Breast epithelium (tissue), 3 donors: Measurements from ENCODE around the gene ZIM2.

Experiments
- CTCF ChIP-seq, 3 donors: fragments of 450-650 bp; IDR thresholded peaks; one replicate each; pipeline ENCODE4 v1.5.1; 2016 to 2017; ENCODE audit warnings: antibody characterized with exemption in 3 of 3, mild to moderate bottlenecking in 3 of 3, moderate library complexity in 3 of 3
- POLR2A ChIP-seq: fragments of 450-650 bp; IDR thresholded peaks from one replicate; pipeline ENCODE4 v1.6.1; 2016; ENCODE audit warnings: antibody characterized with exemption, mild to moderate bottlenecking, moderate library complexity
- POLR2AphosphoS5 ChIP-seq, 3 donors: sonication (generic); formaldehyde crosslinking; IDR thresholded peaks; one replicate each; pipeline ENCODE4 v1.6.1; 2017; ENCODE audit warnings: antibody characterized with exemption in 3 of 3

GRCh38 chr19:56858026-56858425 is 17.5 kb upstream of the ZIM2 start:
- TF ChIP-seq CTCF (IDR thresholded peaks at IDR 0.05) = no peak
- TF ChIP-seq POLR2A = no peak
- TF ChIP-seq POLR2AphosphoS5 (IDR thresholded peaks at IDR 0.05) = no peak
